Mammary epithelial cell (primary cell): ENCODE data around the gene PTPN1.

ENCODE experiments used
- CTCF ChIP-seq, 2 donors: IDR thresholded peaks in 1 of 2; conservative IDR thresholded peaks in 1 of 2; 2 replicates each; pipeline ENCODE4 v1.5.1; 2011 to 2012; ENCODE audit warnings: inconsistent platforms in 2 of 2, low read length in 2 of 2, mild to moderate bottlenecking in 2 of 2, control low read depth in 1 of 2, low read depth in 1 of 2; ENCODE audit not compliant: insufficient read depth in 1 of 2; ENCODE audit errors: extremely low read depth in 1 of 2
- EZH2 ChIP-seq: IDR thresholded peaks from 2 replicates; pipeline ENCODE4 v1.6.1; 2012; ENCODE audit warnings: low read length, inconsistent platforms, borderline replicate concordance

GRCh38 chr20:50557549-50558134 is 47.5 kb downstream of the PTPN1 start:
- no peak for TF ChIP-seq CTCF (conservative IDR thresholded peaks at IDR 0.05 in 1 of 2, IDR thresholded peaks at IDR 0.05 in 1 of 2; ENCODE audit: extremely low read depth in 1 of 2, insufficient read depth in 1 of 2, low read depth in 1 of 2, low read length in 2 of 2)
- TF ChIP-seq EZH2 = no peak
